ENCODE data around the gene HOXA4.

HOXA4 gene

DNA sequence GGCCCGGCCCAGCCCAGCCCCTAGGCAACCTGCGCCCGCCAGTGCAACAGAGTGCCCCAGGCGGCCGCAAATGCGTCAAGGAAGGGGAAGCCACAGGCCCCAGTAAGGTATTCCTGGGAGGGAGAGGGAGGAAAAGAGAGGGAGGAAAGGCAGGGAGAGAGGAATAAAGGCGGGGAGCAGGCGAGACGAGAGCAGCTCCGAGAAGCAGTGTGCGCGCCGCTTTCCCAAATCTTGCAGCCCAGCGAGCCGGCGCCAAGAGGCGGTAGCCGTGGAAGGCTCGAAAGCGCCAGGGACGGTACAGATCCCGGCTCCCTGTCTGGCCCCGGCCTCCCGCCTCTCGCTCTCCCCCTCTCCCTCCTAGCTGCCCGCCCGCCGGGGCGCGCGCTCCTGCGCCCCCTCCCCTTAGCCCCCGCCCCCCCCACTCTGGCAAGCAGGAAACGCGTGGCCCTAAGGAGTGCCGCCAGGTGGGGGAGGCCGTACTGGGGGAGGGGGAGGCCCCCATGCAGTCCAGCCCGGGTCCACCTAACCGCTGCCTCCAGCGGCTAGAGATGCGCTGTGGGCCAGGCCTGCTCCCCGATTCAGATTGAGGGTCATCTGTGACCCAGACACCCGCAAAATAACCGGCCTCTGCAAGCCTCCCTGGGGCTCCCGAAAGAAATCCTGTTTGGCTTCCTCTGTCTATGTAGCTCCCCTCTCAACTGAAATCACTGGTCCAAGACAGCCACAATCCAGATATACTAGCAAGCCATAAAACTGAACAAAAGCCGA is 39.3 kb upstream of the HOXA4 start:
- DNase-seq (ENCODE audit: low read depth, low spot score) = no peak

DNA sequence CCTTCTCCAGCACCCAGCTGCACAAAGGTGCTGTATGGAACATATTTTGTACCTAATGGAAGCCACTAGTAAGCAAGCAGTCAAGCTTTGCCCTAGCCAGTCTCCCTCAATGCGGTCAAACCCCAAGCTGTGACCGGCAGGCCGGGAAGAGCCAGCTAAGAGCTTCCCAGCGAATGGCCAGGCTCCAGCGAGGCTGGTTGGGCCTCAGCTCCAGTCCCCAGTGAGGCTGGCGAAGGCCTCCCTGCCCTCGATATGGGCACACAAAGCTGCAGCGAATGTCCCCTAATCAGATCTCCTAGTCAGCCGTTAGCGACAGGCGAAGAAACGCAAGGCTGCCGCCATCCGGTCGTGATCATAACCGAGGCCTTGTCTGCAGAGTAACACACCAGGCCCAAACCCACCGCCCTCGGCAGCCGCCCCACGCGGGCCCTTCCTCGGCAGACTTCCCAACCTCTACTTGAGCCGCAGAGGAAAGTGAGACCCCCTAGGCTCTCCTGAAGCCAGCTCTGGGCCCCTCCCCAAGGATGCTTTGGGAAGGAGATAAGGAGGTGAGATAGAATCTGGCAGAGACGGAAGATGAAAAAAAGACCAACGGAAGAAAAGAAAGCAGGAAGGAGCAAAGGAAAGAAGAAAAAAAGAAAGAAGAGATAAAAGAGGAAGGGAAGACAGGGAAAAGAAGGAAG is 37.8 kb upstream of the HOXA4 start:
- DNase-seq (ENCODE audit: low read depth, low spot score) = no peak

DNA sequence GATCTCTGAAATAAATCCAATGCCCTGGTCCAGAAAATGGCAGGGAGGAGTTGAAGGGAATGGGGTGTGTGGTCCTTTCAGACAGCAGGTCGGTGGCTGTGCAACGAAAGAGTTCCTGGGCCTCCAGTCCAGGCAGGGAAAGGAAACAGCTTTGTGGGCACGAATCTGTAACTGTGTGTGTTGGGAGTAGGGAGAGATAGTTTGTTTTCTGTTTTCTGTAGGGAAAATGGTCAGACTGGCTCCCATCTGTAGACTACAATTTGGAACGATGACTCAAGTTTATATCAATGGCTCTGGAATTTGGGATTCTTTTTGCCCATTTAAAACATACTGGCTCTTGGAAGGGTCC is 37.3 kb upstream of the HOXA4 start:
- DNase-seq (ENCODE audit: low read depth, low spot score) = no peak

DNA sequence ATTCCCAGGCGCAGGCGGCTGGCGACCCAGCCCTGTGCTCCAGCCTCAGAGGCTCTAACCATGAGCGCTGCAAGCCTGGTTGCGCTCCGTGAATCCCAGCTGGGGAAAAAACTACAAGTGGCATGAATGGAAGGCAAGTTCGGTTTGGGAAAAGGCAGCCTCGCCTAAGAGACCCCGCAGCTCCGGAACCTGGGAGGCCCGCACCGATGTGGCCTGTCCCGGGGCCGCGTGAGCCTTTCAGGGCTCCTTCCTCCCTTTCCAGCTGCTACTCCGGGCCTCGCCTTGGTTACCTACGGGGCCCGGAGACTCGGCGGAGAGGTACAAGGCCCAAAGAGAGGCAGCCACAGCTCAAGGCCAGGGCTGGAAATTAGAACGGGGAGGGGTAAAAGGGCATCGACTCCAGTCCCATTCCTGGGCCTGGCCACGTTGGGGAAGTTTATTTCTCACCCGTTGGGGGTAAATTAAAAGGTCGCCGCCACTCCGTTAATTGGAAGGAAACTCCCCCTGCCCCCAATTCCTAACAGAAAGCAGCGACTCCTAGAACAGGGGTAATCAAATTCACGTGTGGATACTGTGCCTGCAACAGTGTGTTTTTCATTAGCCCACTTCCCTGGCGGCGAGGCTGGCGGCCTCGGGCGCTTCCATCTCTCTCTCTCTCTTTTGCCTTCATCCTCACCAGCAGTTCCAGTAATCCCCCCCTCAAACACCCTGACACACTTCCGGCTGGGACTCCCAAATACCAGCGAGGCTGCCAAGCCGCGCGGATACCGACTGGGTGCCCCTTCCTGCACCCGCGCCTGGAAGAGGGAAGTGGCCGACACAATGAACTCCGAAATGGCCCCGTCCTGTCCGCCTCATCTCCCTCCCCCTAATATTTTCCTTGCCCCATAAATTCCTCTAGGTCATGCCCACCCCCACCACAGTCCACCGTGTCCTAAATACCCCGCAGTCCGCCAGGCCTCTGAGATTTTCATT is 36.3 kb upstream of the HOXA4 start:
- no peak for DNase-seq (ENCODE audit: low read depth, low spot score)

DNA sequence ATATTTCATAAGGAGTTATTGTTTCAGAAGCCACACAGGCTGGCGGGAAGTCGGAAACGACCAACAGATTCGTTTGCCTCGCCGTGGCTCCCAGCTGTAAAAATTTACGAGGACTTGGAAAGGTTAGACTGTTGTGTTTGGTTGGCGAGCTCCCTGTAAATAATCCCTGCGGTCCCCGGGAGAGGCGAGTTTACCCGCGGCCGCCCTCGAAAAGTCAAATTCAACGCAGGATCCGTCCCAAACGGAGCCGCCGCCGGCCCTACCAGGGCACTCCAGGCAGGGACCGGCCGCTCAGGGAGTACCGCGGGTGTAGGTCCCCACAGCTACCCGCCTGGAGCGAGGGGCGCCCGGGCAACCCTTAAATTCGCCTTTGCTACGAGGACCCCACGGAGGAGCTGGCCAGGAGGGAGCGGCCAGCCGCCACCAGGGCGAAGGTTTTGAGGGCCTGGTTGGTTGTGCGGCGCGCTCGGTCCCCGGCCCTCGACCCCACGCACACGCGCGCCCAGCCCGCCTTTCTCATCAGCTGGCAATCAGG is 35.5 kb upstream of the HOXA4 start:
- no peak for DNase-seq (ENCODE audit: low read depth, low spot score)

DNA sequence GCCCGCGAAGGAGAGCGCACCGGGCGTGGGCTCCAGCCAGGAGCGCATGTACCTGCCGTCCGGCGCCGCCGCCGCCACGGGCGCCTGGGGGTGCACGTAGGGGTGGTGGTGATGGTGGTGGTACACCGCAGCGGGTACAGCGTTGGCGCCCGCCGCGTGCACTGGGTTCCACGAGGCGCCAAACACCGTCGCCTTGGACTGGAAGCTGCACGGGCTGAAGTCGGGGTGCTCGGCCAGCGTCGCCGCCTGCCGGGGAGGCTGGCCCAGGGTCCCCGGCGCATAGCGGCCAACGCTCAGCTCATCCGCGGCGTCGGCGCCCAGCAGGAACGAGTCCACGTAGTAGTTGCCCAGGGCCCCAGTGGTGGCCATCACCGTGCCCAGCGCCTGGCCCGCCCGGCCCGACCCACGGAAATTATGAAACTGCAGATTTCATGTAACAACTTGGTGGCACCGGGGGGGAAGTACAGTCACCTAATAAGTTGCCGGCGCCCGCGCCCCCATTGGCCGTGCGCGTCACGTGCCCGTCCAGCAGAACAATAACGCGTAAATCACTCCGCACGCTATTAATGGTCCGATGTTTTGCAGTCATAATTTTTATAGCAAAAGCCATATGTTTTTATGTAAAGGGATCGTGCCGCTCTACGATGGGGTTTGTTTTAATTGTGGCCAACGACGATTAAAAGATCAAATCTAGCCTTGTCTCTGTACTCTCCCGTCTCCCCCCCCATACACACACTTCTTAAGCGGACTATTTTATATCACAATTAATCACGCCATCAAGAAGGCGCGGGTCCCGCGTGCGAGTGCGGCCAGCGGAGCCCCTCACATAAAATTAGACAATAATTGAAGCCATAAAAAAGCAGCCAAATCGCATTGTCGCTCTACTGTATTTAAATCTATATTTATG is 34.8 kb upstream of the HOXA4 start, which contains the start of gene HOXA9:
TSS of gene HOXA9 (minus strand) at position 449 of the 907 bp plus-strand sequence. CDS start at position 369, 80 bp downstream.
- DNase-seq (ENCODE audit: low read depth, low spot score) = no peak

DNA sequence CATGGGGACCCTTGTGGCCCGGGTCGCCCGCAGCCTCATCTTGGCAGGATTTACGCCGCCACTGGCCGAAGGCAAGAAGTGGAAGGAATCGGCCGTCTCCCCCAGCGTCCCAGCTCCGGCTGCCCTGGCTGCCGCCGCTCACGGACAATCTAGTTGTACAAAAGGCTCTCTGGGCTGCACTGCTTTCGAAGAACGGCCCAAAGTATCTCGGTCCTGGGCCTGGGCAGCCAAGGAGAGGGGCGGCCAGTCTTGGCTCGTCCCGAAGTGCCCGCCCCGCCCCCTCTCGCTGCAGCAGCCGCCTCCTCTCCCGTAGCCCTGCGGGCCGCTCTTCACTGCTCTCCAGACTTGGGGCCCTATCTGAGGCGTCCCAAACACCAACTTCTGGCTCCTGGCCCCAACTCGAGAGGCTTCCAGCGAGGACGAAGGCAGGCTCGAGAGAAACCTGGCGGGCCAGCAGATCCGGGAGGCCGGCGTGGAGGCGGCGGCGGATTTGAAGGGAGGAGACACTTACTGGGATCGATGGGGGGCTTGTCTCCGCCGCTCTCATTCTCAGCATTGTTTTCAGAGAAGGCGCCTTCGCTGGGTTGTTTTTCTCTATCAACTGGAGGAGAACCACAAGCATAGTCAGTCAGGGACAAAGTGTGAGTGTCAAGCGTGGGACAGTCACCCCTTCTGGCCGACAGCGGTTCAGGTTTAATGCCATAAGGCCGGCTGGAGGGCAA is 34.0 kb upstream of the HOXA4 start:
- no peak for DNase-seq (ENCODE audit: low read depth, low spot score)

DNA sequence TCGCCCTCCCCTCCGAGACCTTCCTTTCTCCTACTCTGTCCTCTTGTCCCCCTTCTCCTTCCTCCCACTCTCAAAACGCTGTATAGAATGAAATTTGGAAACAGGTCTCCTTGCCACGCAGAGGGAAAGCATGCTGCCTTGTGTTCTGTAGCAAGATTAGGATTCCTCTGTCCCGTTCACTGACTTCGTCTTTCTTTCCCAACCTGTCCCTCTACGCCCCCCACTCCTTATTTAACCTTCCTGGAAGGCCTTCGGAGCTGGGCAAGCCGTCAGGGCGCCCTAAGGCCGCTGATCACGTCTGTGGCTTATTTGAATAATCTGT is 33.4 kb upstream of the HOXA4 start:
- DNase-seq (ENCODE audit: low read depth, low spot score) = no peak

DNA sequence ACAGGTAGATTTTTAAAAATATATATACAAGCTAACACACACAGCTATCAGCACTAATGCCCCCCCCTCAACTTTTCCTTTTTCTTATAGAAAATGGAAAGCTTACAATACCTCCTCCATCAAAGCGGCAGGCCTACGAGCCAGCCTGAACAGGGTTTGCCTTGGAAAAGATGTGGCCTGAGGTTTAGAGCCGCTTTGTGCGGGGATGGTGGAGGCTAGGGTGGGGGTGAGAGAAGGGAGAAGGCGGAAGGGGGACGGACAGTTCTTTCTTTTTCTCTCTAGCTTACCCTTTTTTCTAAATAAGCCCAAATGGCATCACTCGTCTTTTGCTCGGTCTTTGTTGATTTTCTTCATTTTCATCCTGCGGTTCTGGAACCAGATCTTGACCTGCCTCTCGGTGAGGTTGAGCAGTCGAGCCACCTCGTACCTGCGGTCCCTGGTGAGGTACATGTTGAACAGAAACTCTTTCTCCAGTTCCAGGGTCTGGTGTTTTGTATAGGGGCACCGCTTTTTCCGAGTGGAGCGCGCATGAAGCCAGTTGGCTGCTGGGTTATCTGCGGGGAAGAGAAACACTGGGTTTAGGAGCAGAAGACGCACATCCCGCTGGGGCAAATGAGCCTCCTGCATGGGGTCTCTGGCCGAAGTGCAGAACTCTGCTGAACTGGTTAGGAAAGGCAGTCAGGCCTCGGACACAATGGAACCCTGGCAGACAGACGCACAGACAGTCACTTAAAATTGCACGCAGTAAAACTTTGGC is 32.9 kb upstream of the HOXA4 start:
- no peak for DNase-seq (ENCODE audit: low read depth, low spot score)

DNA sequence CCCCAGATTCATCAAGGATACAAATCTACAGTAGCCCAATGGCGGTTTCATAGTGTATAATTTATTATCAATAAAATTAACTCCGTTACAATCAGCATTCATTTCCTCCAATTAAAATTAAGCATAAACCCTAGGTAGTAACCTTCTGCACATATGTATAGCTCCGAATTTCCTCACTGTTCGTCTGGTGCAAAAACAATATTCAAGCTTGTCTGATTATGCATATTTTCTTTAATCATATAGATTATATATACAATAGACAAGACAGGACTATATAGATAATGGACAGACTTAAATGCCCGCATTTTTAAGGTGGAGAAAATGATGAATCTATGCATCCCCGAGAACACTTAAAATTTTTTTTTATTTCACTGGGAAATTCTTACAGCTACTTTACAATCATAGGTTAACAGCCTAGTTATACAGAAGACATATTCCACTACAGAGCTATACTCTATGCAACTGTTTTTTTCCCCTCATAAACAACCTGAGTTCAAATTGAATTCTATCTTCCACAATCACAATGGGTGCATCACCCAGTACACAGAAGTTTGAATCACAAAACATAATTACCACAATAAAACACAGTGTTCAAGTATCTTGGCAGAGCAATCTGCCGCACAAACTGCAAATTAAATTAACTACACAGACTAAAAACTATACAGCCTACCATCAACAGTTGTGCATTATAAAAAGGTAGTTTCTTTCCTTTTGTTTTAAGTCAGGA is 32.2 kb upstream of the HOXA4 start:
- DNase-seq (ENCODE audit: low read depth, low spot score) = no peak

DNA sequence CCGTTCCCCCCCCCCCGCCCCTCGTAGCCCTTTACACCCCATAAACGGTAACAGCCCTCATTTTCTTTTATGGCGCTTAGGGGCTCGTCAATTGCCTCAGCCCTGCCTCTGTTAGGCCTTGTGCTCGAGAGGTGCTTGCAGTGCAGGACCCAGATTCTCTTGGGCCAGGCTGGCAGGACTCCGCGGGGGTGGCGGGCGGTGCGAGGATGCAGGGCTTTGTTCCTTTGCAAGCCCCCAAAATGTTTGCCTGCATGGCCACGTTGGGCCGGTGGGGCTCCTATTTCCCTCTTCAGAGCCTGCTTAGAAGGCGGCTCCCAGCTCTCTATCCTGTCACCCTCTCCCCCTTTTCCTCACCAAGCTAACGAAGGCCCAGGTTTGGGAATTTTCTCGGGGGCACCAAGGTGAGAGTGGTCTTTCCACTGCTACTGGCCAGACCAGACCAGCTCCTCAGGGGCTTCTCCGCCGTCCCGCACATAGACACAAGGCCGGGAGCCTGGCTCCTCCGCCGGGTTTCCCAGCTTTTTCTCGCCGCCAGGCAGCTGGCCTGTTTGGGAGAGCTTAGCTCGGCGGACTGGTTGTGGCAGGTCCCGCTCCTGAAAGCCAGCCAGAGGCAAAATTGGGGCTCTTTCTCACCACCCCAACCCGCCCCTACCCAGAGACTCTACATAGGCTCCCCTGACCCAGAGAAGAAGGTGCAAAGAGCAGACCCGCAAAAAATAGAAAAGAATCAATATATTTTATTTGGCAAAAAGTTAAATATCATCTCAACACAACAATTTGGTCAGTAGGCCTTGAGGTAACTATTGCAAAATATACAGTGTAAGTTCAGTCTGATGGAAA is 31.4 kb upstream of the HOXA4 start:
- no peak for DNase-seq (ENCODE audit: low read depth, low spot score)

DNA sequence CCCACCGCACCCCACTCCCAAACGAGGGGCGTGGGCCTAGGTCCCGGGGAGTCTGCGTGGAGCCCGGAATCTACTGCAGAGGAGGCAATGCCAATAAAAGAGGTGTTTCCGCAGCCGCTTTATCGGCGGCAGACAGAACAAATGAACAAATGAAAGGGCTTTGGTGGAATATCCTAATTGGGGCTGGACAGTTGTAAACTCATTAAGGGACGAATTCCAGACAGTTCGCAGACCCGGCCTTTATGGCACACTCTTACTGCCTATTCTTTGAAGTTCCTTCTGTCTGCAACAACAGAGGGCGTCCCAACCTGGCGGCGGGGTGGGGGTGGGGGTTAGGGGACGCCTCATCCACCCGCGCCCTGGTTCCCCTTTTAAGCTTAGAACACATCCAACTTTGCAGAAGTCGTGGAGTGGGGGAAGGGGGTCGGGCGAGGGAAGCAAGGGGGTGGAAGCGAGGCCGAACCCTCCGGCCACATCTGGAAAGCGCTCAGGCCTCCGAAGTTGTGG is 30.7 kb upstream of the HOXA4 start:
- DNase-seq (ENCODE audit: low read depth, low spot score) = no peak

DNA sequence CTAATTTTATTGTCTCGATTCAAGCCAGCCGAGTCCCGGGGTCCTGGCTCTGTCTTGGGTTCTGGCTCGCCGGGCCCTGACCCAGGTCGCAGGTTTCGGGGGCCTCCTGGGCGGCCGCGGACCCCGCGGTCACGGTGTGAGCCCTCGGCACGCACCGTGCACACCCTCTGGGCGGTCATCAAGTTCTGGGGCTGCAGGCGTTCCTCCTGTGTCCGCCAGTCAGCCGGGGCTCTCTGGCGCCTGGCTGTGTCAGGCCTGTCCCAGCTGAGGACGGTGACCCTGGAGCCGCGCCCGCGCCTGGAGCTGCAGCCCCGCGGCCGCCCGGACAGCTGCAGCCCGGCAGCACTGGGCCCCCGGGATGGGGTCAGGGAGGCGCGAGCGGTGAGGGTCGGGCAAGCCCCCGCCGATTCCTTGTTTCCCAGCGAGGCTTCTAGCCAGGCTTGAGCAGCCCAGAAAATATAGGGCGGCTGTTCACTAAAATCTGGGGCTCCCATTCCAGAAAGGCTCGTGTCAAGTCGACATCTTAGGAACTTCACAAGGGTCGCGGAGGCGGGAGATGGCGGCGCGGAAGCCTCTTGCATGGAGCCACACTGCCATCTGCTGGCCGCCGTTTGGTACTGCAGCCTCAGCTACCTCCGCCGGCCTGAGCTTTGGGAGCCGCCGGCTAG is 30.1 kb upstream of the HOXA4 start:
- peak; percentile 87 for DNase-seq (ENCODE audit: low read depth, low spot score)

DNA sequence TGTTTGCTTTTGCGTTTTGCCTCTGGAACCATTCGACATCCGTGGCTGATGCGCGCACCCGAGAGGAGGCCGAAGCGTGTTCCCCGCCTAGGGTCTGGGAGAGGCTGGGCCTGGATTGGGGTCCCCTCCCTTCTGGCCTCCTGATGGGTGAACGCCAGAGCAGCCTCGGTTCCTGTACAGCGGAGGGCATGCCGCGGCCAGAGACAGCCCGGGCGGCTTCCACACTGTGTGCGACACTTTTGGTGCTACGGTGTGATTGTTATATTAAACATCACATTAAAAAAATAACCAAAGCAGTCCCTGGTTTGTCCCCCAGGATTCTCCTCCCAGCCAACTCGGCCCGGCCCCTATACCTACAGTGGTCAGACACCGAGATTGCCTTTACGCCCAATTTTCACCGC is 29.6 kb upstream of the HOXA4 start:
- no peak for DNase-seq (ENCODE audit: low read depth, low spot score)

DNA sequence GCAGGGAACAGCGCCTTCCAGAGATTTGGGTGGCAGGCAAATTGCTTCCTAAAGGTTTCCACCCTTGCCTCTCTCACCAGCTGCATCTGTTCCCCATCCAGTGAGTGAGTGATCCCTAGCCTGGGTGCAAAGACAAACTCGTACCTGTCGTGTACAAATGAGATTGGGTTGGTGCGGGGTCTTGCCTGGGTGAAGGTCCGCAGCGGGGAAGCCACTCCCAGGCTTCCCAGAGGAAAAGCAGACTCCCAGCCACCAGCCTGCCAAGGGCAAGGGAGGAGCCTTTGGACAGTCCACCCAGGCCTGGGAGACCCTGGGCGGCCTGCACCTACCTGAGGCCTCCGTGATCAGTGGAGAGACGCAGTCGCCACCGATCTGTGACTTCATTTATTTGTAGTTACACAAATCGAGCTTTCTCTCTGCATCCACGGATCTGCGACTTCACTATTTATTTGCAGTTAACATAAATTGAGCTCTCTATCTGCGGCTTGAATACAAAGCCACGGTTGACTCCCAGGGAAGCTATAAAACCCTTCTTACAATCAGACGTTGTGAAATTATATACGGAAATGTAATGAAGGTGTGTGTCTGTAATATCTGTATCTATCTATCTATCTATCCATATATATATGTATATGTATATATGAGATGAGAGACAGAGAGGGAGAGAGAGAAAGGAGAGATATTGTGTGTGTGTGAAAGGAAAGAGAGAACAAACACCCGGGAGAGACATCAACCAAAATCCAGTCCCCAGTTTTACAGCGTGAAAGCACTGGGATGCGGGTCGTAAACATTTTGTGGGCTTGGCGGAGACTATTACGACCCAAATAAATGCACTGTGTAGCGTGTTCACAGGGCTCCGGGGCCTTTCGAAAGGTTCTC is 28.9 kb upstream of the HOXA4 start:
- no peak for DNase-seq (ENCODE audit: low read depth, low spot score)

Measured in astrocyte of the hippocampus (primary cell).